KMS-11 (cell line): Measurements from ENCODE around the gene CAPRIN2.

Source experiments
- H2AFZ ChIP-seq: fragments of 200-600 bp; sonication (generic); 2 replicates; pipeline ENCODE4 v1.6.1; 2016; ENCODE audit warnings: antibody characterized with exemption, mixed run types, low read depth
- H3K27ac ChIP-seq: fragments of 200-600 bp; sonication (generic); 2 replicates; pipeline ENCODE4 v1.6.1; 2016; ENCODE audit warnings: mild to moderate bottlenecking, mixed run types
- H3K27me3 ChIP-seq: fragments of 200-600 bp; sonication (generic); 2 replicates; pipeline ENCODE4 v1.6.1; 2017; ENCODE audit warnings: mild to moderate bottlenecking, low read depth, mixed run types, moderate library complexity; ENCODE audit not compliant: insufficient read depth
- H3K36me3 ChIP-seq: fragments of 200-600 bp; sonication (generic); 2 replicates; pipeline ENCODE4 v1.6.1; 2017; ENCODE audit warnings: mild to moderate bottlenecking, mixed run types; ENCODE audit not compliant: insufficient read depth
- H3K4me1 ChIP-seq: fragments of 200-600 bp; sonication (generic); 2 replicates; pipeline ENCODE4 v1.6.1; 2016; ENCODE audit warnings: mild to moderate bottlenecking, low read depth, mixed run types; ENCODE audit not compliant: poor library complexity, severe bottlenecking
- H3K4me2 ChIP-seq: fragments of 200-600 bp; sonication (generic); 2 replicates; pipeline ENCODE4 v1.7.0; 2016; ENCODE audit warnings: mild to moderate bottlenecking, mixed run types
- H3K4me3 ChIP-seq: fragments of 200-600 bp; sonication (generic); IDR thresholded peaks from 2 replicates; pipeline ENCODE4 v1.6.1; 2017; ENCODE audit warnings: low read depth, low read length, mixed read lengths; ENCODE audit not compliant: insufficient read depth
- H3K79me2 ChIP-seq: fragments of 200-600 bp; sonication (generic); 2 replicates; pipeline ENCODE4 v1.6.1; 2016; ENCODE audit warnings: low read depth, mixed run types; ENCODE audit not compliant: insufficient read depth
- H3K9ac ChIP-seq: fragments of 200-600 bp; sonication (generic); 2 replicates; pipeline ENCODE4 v1.6.1; 2016; ENCODE audit warnings: mild to moderate bottlenecking, mixed run types
- H4K20me1 ChIP-seq: fragments of 200-600 bp; sonication (generic); 2 replicates; pipeline ENCODE4 v1.6.1; 2016; ENCODE audit warnings: mild to moderate bottlenecking, mixed run types; ENCODE audit not compliant: insufficient read depth
- CTCF ChIP-seq: fragments of 200-600 bp; sonication (generic); conservative IDR thresholded peaks from 2 replicates; pipeline ENCODE4 v1.6.1; 2017; ENCODE audit warnings: low read depth, mild to moderate bottlenecking, antibody characterized with exemption, low read length, moderate library complexity, mixed read lengths

Gene CAPRIN2

GRCh38 chr12:30701056-30701455, 53.7 kb downstream of the CAPRIN2 start:
- no peak overlapping the region for H3K4me2 ChIP-seq
- TF ChIP-seq CTCF = no peak
- H3K36me3 ChIP-seq = no peaks in the 10 kb centered on the region
- H3K27ac ChIP-seq = no peak overlapping the region
- H3K27me3 ChIP-seq = no peaks in the 10 kb centered on the region
- H3K79me2 ChIP-seq = no peaks in the 10 kb centered on the region
- H2AFZ ChIP-seq = no peak overlapping the region
- H3K4me3 ChIP-seq = no peak overlapping the region
- H4K20me1 ChIP-seq = no peaks in the 10 kb centered on the region
- H3K9ac ChIP-seq = no peak overlapping the region
- H3K4me1 ChIP-seq = peaks cover 18% of the 10 kb centered on the region

- no peaks in the 10 kb centered on the region for H3K36me3 ChIP-seq
- H4K20me1 ChIP-seq = no peaks in the 10 kb centered on the region
- no peak overlapping the region for H3K4me2 ChIP-seq
- TF ChIP-seq CTCF = no peak
- no peak overlapping the region for H3K4me3 ChIP-seq
- H3K4me1 ChIP-seq = peaks cover 18% of the 10 kb centered on the region
- H3K79me2 ChIP-seq = peaks cover 1% of the 10 kb centered on the region; the same call in 1 of the 2 replicates
- no peak overlapping the region for H3K27ac ChIP-seq
- H2AFZ ChIP-seq = no peak overlapping the region
- H3K27me3 ChIP-seq = no peaks in the 10 kb centered on the region
- no peak overlapping the region for H3K9ac ChIP-seq
These were observed 54.4 kb downstream of the CAPRIN2 start for GRCh38 chr12:30700216-30700900.

- no peak overlapping the region for H2AFZ ChIP-seq
- no peaks in the 10 kb centered on the region for H3K27me3 ChIP-seq
- H3K27ac ChIP-seq = no peak overlapping the region
- H3K36me3 ChIP-seq = no peaks in the 10 kb centered on the region
- H3K4me2 ChIP-seq = no peak overlapping the region
- no peaks in the 10 kb centered on the region for H4K20me1 ChIP-seq
- H3K4me3 ChIP-seq = no peak overlapping the region
- no peak for TF ChIP-seq CTCF
- H3K4me1 ChIP-seq = peaks cover 31% of the 10 kb centered on the region
- H3K79me2 ChIP-seq = peaks cover 21% of the 10 kb centered on the region; the same call in 1 of the 2 replicates
- H3K9ac ChIP-seq = no peak overlapping the region
These were observed 56.4 kb downstream of the CAPRIN2 start for GRCh38 chr12:30698346-30698745.

GRCh38 chr12:30696943-30697342, 57.8 kb downstream of the CAPRIN2 start:
- Histone ChIP-seq H3K36me3 (no peaks in the 10 kb centered on the region), H3K27ac (no peak overlapping the region), H3K4me3 (no peak overlapping the region), H4K20me1 (no peaks in the 10 kb centered on the region), H3K4me2 (peak overlapping the region; percentile 87), H3K27me3 (no peaks in the 10 kb centered on the region), H2AFZ (0 out of 2 replicates have a peak overlapping the region, but pooled peaks have one; percentile 3), H3K9ac (no peak overlapping the region), H3K79me2 (peaks cover 32% of the 10 kb centered on the region), H3K4me1 (peaks cover 34% of the 10 kb centered on the region)
- no peak for TF ChIP-seq CTCF
